Cardiac fibroblast (primary cell): ENCODE results near the gene TMEM231.
A peak's percentile ranks its signal among the peaks of the same experiment; 100 is the strongest.

Experiments used
- DNase-seq, 2 donors: peaks; one replicate each; pipeline versions ENCODE4 v3.0.0 to v3.0.0-alpha.2; 2010; ENCODE audit warnings: low read depth in 2 of 2
- H3K4me3 ChIP-seq, 2 donors: replicated peaks in 1 of 2; 1 replicate in 1 of 2; 2 replicates in 1 of 2; pipeline ENCODE4 v1.5.1; 2011; ENCODE audit warnings: low read depth in 2 of 2, low read length in 2 of 2, mild to moderate bottlenecking in 2 of 2, moderate library complexity in 1 of 2
- TF ChIP-seq, protein P1 (sequence below): IDR thresholded peaks from one replicate; pipeline ENCODE4 v1.5.1; 2011; ENCODE audit warnings: low read depth, mild to moderate bottlenecking, low read length, inconsistent platforms

TMEM231 gene

DNA sequence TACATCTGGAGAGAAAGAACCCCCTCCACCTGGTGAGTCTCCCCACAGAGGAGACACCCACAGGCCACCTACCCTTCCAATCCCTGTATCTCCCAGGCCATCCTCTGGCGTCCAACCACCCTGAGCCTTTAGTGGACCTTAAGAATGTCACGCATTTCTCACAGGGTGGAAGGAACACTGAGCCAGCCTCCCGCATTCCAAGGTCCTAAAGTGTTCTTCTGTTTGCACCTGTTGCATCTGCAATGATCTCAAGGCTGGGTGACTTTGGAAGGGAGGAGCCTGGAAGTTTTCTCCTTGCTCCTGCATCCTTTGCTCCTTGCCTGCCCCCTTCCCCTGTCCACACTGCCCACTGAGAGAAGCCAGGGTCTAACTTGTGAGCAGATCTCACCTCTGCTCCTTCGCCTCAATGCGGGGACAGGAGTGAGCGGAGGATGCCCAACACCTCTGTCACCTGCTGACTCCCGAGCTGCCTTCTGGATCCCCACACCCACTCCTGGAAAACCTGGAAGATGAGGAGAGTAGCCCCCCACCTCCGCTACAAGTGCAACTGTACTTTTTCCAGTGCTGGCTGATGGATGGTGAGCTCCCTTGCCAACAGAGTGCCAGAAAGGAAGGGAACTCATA is 23.8 kb downstream of the TMEM231 start:
- DNase-seq: no peak
- H3K4me3 ChIP-seq: no peak overlapping the region
- TF ChIP-seq, protein P1, sequence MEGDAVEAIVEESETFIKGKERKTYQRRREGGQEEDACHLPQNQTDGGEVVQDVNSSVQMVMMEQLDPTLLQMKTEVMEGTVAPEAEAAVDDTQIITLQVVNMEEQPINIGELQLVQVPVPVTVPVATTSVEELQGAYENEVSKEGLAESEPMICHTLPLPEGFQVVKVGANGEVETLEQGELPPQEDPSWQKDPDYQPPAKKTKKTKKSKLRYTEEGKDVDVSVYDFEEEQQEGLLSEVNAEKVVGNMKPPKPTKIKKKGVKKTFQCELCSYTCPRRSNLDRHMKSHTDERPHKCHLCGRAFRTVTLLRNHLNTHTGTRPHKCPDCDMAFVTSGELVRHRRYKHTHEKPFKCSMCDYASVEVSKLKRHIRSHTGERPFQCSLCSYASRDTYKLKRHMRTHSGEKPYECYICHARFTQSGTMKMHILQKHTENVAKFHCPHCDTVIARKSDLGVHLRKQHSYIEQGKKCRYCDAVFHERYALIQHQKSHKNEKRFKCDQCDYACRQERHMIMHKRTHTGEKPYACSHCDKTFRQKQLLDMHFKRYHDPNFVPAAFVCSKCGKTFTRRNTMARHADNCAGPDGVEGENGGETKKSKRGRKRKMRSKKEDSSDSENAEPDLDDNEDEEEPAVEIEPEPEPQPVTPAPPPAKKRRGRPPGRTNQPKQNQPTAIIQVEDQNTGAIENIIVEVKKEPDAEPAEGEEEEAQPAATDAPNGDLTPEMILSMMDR: no peak

DNA sequence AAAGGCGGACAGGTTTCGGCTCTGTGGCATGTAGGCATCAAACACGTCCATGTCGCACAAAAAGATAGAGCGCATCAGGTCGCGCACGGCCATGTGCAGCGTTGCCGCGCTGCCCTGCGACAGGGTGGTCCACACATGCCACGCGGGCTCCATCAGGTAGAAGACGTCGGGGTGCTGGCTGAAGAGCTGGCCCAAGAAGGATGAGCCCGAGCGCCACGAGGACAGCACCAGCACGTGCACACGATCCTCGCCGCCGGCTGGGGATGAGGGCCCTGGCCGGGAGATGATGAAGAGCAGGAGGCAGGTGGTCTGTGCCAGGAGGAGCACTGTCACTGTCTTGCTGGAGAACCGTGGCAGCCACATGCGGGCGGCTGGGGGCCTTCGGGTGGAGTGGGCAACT is 26.1 kb downstream of the TMEM231 start:
- no peak for DNase-seq
- no peak overlapping the region for H3K4me3 ChIP-seq
- TF ChIP-seq, protein P1: no peak

GRCh38 chr16:75529056-75529905 is 26.8 kb downstream of the TMEM231 start:
- TF ChIP-seq, protein P1: no peak
- DNase-seq: no peak
- no peak overlapping the region for H3K4me3 ChIP-seq

- no peak overlapping the region for H3K4me3 ChIP-seq
Measured at GRCh38 chr16:75527825-75528299, 28.2 kb downstream of the TMEM231 start.

DNA sequence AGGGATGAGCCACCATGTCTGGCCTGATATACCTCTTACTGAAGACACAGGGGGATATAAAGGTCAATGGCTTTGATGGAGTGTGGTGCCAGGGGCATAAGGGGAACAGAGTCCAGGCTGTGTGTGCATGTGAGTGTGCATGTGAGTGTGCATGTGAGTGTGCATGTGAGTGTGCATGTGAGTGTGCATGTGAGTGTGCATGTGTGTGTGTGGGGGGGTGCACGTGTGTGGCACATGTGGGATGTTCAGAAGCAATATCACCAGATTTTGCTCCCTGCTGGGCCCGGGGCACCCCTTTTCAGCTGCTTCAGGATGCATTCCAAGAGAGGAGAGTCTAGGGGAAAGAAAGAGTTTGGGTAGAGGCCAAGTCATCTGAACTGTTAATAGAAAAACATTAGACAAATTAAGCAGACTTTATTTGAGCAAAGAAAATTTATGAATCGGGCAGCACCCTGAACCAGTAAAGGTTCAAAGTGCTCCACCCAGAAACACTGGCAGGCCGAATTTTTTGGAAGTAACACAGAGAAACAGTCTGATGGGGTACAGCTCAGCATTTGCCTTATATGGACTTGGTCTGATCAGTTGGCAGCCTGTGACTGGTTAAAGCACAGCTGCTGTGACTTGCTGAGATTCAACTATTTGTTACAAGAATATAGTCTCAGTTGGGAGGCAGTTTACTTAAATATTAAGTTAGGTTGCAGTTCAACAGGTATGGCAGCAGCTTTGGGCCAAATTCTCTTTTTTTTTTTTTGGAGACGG is 29.8 kb downstream of the TMEM231 start:
- H3K4me3 ChIP-seq: no peak overlapping the region
- no peak for DNase-seq
- TF ChIP-seq, protein P1: no peak

More at GRCh38 chr16:75527825-75528299, 28.2 kb downstream of the TMEM231 start:
- TF ChIP-seq, protein P1: no peak
- no peak for DNase-seq

DNA sequence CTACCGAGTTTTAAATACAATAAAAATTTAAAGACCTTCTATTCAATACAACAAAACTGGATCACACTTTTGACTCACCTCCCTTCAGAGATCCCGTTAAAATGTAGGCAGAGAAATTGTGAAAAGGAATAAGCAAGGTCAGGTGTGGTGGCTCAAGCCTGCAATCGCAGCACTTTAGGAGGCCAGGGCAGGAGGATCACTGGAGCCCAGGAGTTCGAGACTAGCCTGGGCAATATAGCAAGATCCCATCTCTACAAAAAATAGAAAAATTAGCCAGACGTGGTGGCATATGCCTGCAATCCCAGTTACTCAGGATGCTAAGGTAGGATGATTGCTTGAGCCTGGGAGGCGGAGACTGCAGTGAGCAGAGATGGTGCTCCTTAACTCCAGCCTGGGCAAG is 36.9 kb downstream of the TMEM231 start:
- TF ChIP-seq, protein P1: no peak
- H3K4me3 ChIP-seq: no peak overlapping the region
- DNase-seq: no peak

- DNase-seq: peak; percentile 10 to 11
- peak overlapping the region; percentile 73 to 83 for H3K4me3 ChIP-seq
Measured at GRCh38 chr16:75516189-75516966, 39.7 kb downstream of the TMEM231 start.
